IPS DF 4.7 (cell line): ENCODE data around the gene RPP25.

ENCODE experiments used
- DNase-seq: peaks from one replicate; pipeline ENCODE4 v3.0.0-alpha.2; 2013; ENCODE audit warnings: low spot score; ENCODE audit errors: extremely low read depth

Gene RPP25

GRCh38 chr15:74956648-74957475 is at the start of gene RPP25:
TSS of gene RPP25 (minus strand) at chr15:74956772. CDS start at chr15:74956583, 189 bp downstream.
- no peak for DNase-seq

- no peak for DNase-seq
Observed at GRCh38 chr15:75002398-75002797, 45.8 kb upstream of the RPP25 start.

- DNase-seq = no peak
Observed at GRCh38 chr15:75001310-75001709, 44.7 kb upstream of the RPP25 start.

GRCh38 chr15:74997543-74997942 is 41.0 kb upstream of the RPP25 start:
- DNase-seq = no peak

GRCh38 chr15:74997141-74997540 is 40.6 kb upstream of the RPP25 start:
- DNase-seq = no peak

- no peak for DNase-seq
Observed at GRCh38 chr15:74995779-74996765, 39.5 kb upstream of the RPP25 start.

- peak; percentile 85 for DNase-seq
Observed at GRCh38 chr15:74995182-74995778, 38.7 kb upstream of the RPP25 start, which contains the start of gene SCAMP5. TSS of gene SCAMP5 (plus strand) at chr15:74995563. CDS start at chr15:75011840, 16,277 bp downstream.

- DNase-seq = no peak
Observed at GRCh38 chr15:74994685-74995084, 38.1 kb upstream of the RPP25 start.

- no peak for DNase-seq
Observed at GRCh38 chr15:74994236-74994635, 37.7 kb upstream of the RPP25 start.

- no peak for DNase-seq
Observed at GRCh38 chr15:74992619-74993018, 36.0 kb upstream of the RPP25 start.

GRCh38 chr15:74989527-74989926 is 33.0 kb upstream of the RPP25 start:
- DNase-seq = no peak

GRCh38 chr15:74988007-74988800 is 31.6 kb upstream of the RPP25 start:
- DNase-seq = no peak

GRCh38 chr15:74983725-74984231 is 27.2 kb upstream of the RPP25 start:
- no peak for DNase-seq

GRCh38 chr15:74982183-74982582 is 25.6 kb upstream of the RPP25 start:
- no peak for DNase-seq

GRCh38 chr15:74978503-74978902 is 21.9 kb upstream of the RPP25 start:
- DNase-seq = no peak

GRCh38 chr15:74978077-74978476 is 21.5 kb upstream of the RPP25 start:
- DNase-seq = no peak

GRCh38 chr15:74977599-74977998 is 21.0 kb upstream of the RPP25 start:
- DNase-seq = no peak

GRCh38 chr15:74976159-74976558 is 19.6 kb upstream of the RPP25 start:
- no peak for DNase-seq

- no peak for DNase-seq
Observed at GRCh38 chr15:74967670-74968069, 11.1 kb upstream of the RPP25 start.

- no peak for DNase-seq
Observed at GRCh38 chr15:74964794-74965193, 8.2 kb upstream of the RPP25 start.

GRCh38 chr15:74963213-74963612 is 6.6 kb upstream of the RPP25 start:
- DNase-seq = no peak
